Measurements from ENCODE around the gene FAM156A. TPM values are rescaled to one million over a fixed set of nuclear protein-coding genes. Genes with fewer than 3 reads are reported as not detected.
"Not testable (repeated sequence)": the region's sequence is repeated elsewhere in the genome, so short reads cannot be mapped to it uniquely, and the experiment has no call there.

The FAM156A gene
- total RNA-seq, 1 donor from 2014 or later = 22.4 TPM

DNA sequence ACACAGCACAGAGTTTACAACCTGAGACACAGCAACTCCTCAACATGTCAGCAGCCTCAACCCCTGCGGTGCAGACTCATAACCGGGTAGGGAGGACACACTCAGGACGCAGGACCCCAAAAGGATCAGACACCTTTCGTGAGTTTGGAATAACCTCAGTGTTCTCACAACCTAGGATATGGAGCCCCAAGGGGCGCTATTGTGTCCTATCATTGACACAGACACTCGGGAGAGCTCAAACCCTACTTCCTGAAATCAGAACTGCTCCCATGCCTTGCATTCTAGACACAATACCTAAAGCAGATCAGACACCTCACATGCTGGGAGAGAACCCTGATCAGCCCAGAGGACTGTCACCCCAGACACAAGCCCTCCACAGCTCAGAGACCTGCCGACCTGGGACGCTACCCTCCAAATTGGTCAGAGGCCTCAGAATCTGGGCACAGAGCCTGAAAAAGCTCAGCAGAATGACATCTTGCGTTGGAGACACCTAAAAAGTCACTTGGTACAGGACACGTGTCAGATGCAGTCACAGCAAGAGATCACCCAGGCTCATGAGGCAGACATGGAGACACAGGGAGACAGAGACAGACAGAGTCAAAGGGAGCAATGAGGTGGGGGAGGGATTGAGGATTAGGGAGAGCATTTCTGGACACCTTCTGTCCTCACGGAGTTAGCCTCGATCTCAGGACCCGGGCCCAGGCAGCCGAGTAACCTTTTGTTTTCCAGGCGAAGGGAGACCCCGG is 8.8 kb upstream of the FAM156A start:
- not testable (repeated sequence) for DNase-seq (ENCODE audit: low spot score)

DNA sequence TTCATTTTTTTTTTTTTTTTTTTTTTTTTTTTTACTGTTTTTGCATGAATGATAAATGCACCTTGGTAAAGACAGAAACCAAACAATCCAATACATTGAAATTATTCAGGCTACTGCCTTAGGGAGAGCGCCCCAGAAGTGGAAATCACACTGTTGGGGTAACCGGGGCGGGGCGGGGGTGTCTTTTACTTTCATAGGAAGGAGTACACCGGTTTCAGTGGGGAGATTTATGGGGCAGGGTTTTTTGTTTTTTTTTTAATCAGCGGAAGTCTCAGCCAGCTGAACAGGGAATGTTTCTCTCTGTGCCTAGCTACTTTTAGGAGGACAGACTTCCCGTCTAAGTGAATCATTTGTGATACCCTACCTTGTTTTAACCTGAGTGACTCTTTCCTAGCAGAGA is 643 bp upstream of the FAM156A start:
- not testable (repeated sequence) for DNase-seq (ENCODE audit: low spot score)

DNA sequence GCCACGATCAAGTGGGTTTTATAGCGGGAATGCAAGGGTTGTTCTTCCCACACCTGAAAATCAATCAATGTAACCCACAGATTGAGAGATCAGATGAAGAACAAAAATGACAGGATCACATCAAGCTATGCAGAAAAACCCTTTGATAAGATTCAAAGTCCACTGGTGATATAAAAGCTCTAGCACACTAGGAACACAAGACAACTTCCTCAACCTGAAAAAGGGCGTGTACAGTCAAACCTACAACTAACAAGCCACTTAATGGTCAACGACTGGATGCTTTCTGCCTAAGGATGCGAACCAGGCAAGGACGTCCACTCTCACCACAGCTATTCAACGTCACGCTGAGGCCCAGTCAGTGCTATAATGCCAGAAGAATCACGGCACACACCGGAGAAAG is 8.4 kb downstream of the FAM156A start:
- not testable (repeated sequence) for DNase-seq (ENCODE audit: low spot score)

DNA sequence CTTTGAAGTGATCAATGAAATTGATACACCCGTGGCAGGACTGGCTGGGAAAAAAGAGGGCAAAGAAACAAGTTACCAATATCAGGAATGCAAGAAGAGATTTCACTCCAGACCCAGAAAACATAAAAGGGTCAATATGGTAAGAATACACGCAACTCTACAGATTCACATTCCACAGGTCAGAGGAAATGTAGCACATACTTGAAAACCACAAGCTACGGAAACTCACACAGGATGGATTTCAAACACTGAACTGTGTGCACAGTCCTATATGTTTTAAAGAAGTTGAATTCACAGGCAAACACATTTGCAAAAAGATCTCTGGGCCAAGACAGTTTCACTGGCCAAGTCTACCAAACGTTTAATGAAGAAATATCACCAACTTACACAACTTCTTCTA is 9.0 kb downstream of the FAM156A start:
- DNase-seq (ENCODE audit: low spot score) = not testable (repeated sequence)

DNA sequence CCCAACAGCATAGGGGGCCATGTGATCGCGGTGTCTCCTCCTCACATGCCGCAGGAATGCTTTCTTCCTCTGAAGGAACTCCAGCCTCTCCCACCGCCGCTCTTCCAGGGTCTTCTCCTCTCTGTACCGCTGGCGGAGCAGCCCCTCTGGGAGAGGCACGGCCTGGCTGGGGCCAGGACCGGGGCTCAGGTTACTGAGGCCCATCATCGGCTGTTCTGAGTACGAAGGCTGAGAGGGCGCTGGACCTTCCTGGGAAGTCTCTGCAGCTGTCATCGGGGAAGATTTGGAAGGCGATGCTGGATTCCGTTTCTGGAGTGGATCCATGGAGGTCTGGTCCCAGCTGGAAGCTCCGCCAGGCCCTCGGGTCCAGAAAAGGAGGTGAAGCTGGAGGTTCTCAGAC is 10.1 kb downstream of the FAM156A start:
- not testable (repeated sequence) for DNase-seq (ENCODE audit: low spot score)

DNA sequence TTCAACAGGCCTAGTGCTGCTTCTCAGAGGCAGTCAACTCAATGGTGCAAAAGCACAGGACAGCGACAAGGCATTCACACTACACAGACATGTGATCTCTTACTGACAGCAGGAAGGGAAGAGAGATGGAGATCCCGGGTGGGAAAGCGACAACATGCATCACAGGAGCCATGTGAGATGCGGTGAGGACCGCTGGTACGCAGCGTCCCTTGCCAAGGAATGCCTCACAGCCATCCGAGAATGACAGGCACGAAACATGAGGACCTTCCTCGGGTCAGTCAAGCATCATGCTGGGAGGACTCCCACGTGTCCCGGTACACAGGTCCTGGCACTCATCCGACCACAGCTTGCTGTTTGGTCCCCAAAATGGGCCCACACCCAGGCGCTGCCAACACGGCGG is 10.8 kb downstream of the FAM156A start:
- DNase-seq (ENCODE audit: low spot score) = not testable (repeated sequence)

DNA sequence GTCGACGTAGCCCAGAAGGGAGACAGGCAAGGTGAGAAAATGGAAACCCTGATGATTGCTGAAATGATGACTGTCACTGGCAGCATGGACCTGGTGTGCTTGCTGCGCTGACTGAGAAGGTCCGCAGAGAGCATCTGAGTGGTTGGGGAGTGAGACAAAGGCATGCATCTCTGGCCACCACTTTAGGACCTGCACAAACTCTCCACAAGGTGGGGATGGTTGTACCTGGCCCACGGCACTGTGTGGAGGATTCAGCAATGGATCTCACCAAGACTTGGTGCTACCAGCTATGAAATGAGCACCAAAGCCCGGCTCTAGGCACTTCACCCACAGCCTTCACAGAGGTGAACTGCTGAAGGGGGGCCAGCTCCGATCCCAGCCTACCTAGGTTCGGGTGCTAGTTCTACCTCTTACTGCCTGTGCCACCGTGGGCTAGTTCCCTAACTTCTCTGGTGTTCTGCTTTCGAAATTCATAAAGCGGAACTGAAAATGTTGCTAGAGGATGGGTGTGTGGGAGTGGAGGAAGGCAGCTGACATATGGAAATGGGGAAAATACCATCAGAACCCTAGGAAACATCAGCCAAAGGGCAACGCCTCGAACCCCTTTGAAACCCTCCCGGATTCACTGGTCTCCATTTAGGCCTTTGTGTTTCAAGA is 12.4 kb downstream of the FAM156A start:
- DNase-seq (ENCODE audit: low spot score) = not testable (repeated sequence)

DNA sequence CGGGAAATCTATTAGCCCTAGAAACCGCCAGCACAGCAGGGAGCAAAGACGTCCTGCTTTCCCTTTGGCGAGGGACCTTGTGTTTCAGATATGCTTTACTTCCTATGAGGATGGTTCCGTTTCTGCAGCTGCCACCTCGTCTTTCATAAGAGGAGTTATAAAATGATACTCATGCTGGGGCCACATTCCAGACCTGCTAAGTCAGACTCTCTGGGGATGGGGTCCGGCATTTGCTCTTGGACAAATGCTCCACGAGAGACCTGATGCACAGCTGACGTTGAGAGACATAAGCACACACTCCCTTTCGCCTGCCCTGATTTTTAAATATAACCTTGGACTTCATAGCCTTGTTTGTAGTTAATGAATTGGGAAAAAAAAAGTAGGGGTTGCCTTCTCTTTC is 16.6 kb downstream of the FAM156A start:
- DNase-seq (ENCODE audit: low spot score) = not testable (repeated sequence)

DNA sequence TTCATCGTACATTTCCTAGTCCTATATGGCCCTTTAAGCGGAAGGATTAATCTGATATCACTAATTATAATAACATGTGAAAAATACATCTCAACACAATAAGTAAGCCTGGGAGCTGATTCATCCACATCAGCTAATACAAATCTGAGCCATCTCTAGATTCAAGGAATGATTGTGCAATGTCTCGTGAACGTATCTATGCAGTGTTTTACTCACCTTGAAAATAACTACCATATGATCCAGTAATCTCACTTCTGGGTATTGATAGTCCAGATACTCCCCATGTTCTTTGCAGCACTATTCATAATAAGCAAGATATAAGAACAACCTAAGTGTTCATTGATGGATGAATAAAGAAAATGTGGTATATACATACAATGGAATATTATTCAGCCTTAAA is 17.6 kb downstream of the FAM156A start:
- not testable (repeated sequence) for DNase-seq (ENCODE audit: low spot score)

DNA sequence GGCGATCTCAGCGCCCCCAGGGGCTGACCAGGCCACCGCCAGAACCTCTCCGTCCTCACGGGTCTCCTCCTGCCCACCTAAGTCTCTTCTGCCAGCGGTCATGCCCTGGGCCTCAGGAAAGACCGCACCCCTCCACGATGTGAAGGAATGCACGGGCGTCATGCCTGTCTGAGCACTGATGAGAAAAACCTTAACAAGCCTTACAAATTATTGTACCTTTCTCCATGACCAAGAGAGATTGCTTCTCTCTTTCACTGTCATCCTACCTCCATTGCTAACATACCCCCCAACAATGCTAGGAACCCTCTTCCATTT is 22.9 kb downstream of the FAM156A start:
- DNase-seq (ENCODE audit: low spot score) = not testable (repeated sequence)

DNA sequence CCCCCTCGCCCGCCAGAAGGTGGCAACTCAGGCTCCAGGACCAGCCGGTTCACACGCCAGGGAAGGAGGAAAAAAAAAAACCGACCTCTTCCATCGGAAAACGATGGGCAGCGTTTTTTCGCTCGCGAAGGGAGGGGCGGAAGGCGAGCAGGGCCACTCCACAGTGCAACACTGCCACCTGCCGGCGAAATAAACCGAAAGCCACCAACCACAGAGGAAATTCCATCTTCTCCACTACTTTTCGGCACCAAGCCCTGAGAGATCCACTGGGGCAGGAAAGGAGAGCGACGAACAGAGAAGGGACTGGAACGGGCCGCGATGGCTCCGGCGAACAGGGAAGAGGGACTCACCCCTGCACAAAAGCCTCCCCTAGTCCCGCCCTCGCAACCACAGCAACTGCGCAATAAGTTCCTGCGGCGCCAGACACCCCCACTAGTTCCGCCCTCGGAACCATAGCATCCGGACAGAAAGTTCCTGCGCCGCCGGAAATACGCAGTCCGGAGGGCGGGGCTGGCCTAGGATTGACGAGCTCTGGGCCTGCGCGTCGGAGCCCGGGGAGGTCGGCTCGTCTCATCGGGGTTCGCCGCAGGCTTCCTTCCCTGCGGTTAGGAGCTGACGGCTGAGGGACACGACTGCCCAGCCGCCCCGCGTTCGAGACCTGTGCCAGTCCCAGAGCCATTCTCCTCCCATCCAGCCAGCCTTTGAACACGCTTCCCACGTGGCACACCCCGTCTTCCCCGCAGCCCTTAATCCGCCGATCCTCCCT is 23.4 kb downstream of the FAM156A start:
- peak; percentile 97 for DNase-seq (ENCODE audit: low spot score)

DNA sequence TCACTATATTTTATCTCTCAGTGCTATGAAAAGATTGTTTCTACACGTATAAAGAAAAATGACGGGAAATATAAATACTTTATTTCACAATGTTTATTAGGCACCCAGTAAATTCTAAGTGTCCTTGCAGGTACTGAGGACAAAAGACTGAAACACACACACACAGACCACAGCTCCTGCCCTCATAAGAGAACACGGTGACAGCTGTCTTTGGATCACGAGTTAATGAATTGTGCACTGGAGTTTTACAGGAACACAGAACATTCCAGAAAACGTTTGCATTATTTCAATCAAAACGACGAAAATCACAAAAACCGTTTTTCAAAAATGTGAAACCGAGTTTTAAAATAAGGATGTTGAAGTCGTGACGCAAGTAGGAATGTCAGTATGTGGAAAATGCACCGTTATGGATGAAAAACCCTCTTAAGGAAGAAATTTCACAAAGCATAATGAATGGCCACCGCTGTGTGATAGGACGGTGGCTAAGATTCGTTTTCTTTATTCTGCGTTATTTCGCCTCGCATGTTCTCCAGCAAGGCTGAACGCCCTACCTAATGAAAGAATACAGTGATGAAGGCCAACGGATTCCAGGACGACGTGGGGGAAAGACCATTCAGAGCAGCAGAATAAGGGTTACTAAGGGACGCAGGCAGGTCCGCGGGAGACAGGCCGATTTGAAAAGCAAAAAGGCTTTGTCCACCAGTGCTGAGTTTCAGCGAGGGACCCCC is 24.2 kb downstream of the FAM156A start:
- DNase-seq (ENCODE audit: low spot score) = no peak

DNA sequence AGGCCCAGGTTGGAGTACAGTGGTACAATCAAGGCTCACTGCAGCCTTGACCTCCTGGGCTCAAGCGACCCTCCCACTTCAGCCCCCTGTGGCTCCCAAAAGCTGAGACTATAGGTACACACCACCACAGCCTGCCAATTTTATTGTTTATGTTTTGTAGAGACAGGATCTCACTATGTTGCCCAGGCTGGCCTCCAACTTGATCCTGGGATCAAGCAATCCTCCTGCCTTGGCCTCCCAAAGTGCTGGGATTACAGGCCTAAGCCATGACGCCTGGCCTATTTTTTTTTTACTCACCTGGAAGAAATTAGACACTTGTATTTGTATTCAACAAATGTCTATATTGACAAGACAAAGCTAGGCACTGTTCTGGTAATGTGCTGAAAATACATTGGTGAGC is 25.1 kb downstream of the FAM156A start:
- no peak for DNase-seq (ENCODE audit: low spot score)

DNA sequence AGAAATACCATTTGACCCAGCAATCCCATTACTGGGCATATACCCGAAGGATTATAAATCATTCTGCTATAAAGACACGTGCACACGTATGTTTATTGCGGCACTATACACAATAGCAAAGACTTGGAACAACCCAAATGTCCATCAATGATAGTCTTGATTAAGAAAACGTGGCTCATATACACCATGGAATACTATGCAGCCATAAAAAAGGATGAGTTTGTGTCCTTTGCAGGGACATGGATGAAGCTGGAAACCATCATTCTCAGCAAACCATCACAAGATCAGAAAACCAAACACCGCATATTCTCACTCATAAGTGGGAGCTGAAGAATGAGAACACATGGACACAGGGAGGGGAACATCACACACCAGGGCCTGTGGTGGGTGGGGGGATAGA is 28.1 kb downstream of the FAM156A start:
- not testable (repeated sequence) for DNase-seq (ENCODE audit: low spot score)

DNA sequence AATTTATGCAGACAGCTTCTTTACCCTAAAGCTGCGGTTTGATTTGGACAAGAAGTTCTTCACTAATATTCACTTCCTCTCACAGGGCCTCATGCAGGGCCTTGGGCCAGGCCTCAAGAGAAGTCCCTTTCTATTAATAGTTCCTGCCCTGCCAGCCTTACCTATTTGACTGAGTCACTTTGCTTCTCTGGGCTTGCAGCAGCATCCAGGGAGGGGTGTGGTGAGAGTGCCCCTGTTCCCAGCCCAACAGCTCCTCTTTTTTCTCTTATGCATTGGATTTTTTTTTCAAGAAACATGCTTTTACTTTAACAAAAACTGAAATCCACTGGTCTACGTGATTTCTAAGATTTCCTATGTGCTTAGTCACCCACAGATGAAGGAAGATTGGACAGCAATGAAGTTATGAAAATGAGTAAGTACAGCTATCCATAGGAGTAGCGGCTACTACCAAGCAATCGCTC is 34.5 kb downstream of the FAM156A start:
- DNase-seq (ENCODE audit: low spot score) = no peak

DNA sequence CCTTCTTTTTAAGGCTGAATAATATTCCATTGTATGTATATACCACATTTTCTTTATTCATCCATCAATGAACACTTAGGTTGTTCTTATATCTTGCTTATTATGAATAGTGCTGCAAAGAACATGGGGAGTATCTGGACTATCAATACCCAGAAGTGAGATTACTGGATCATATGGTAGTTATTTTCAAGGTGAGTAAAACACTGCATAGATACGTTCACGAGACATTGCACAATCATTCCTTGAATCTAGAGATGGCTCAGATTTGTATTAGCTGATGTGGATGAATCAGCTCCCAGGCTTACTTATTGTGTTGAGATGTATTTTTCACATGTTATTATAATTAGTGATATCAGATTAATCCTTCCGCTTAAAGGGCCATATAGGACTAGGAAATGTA is 43.6 kb downstream of the FAM156A start:
- DNase-seq (ENCODE audit: low spot score) = not testable (repeated sequence)

DNA sequence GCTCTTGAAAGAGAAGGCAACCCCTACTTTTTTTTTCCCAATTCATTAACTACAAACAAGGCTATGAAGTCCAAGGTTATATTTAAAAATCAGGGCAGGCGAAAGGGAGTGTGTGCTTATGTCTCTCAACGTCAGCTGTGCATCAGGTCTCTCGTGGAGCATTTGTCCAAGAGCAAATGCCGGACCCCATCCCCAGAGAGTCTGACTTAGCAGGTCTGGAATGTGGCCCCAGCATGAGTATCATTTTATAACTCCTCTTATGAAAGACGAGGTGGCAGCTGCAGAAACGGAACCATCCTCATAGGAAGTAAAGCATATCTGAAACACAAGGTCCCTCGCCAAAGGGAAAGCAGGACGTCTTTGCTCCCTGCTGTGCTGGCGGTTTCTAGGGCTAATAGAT is 44.6 kb downstream of the FAM156A start:
- not testable (repeated sequence) for DNase-seq (ENCODE audit: low spot score)

DNA sequence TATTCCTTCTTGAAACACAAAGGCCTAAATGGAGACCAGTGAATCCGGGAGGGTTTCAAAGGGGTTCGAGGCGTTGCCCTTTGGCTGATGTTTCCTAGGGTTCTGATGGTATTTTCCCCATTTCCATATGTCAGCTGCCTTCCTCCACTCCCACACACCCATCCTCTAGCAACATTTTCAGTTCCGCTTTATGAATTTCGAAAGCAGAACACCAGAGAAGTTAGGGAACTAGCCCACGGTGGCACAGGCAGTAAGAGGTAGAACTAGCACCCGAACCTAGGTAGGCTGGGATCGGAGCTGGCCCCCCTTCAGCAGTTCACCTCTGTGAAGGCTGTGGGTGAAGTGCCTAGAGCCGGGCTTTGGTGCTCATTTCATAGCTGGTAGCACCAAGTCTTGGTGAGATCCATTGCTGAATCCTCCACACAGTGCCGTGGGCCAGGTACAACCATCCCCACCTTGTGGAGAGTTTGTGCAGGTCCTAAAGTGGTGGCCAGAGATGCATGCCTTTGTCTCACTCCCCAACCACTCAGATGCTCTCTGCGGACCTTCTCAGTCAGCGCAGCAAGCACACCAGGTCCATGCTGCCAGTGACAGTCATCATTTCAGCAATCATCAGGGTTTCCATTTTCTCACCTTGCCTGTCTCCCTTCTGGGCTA is 48.9 kb downstream of the FAM156A start:
- DNase-seq (ENCODE audit: low spot score) = not testable (repeated sequence)

DNA sequence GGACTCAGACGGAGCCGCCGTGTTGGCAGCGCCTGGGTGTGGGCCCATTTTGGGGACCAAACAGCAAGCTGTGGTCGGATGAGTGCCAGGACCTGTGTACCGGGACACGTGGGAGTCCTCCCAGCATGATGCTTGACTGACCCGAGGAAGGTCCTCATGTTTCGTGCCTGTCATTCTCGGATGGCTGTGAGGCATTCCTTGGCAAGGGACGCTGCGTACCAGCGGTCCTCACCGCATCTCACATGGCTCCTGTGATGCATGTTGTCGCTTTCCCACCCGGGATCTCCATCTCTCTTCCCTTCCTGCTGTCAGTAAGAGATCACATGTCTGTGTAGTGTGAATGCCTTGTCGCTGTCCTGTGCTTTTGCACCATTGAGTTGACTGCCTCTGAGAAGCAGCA is 50.4 kb downstream of the FAM156A start:
- DNase-seq (ENCODE audit: low spot score) = not testable (repeated sequence)

DNA sequence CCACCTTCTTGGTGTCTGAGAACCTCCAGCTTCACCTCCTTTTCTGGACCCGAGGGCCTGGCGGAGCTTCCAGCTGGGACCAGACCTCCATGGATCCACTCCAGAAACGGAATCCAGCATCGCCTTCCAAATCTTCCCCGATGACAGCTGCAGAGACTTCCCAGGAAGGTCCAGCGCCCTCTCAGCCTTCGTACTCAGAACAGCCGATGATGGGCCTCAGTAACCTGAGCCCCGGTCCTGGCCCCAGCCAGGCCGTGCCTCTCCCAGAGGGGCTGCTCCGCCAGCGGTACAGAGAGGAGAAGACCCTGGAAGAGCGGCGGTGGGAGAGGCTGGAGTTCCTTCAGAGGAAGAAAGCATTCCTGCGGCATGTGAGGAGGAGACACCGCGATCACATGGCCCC is 51.2 kb downstream of the FAM156A start:
- DNase-seq (ENCODE audit: low spot score) = not testable (repeated sequence)

DNA sequence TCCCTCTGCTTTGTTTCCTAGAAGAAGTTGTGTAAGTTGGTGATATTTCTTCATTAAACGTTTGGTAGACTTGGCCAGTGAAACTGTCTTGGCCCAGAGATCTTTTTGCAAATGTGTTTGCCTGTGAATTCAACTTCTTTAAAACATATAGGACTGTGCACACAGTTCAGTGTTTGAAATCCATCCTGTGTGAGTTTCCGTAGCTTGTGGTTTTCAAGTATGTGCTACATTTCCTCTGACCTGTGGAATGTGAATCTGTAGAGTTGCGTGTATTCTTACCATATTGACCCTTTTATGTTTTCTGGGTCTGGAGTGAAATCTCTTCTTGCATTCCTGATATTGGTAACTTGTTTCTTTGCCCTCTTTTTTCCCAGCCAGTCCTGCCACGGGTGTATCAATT is 52.2 kb downstream of the FAM156A start:
- DNase-seq (ENCODE audit: low spot score) = not testable (repeated sequence)
